EH (cell line): ENCODE results near the gene ANAPC7.
"Not testable (repeated sequence)": the region's sequence is repeated elsewhere in the genome, so short reads cannot be mapped to it uniquely, and the experiment has no call there.

Experiments used
- DNase-seq: peaks from one replicate; pipeline ENCODE4 v3.0.0-alpha.2; 2015; ENCODE audit warnings: low read depth

ANAPC7 gene

DNA sequence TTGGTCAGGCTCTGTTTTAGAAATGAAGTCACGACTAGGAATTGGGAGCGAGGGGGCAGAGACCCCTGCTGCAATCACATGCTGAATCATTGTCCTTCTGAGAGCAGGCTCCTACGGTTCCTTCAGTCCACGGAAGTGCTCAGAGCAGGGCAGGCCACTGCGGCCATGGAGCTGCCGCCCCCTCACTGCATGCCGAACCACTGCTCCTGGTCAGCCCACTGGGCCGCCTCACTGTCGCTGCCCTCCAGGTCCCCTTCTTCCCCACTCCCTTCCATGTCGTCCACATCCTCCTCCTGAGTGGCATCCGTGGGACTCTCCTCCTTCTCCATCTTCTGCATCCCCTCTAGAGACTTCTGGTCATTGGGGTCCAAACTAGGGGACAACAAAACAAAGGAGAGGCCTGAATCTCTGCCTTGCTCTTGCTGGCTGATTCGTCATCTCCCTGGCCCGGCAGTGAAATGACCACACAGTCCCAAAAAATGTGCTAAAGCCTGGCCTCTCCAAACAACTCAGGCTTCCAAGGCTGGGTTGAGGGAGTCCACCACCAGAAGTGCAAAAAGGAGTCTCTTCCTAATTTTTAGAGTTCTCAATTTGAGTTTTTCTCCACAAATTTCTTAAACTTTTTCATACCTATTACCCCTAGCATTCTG, 29.4 kb downstream of the ANAPC7 start:
- no peak for DNase-seq

DNA sequence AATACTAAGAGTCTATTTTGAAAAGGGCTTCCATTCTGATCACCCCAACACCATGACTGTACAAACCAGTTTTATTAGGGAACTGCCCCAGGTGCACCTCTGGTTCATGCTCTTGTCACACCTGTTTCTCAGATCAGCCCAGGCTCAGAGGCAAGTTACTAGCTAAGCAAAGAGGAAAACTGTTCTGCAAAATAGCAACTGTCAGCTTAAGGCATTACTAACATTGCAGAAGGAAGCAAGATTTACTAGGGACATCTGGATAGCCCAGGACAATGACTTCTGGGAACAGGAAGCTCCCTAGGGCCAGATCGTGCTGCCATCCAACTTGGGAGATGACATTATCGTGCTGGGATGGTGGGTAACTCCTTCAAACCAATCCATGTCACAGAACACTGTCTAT, 30.1 kb downstream of the ANAPC7 start:
- no peak for DNase-seq

DNA sequence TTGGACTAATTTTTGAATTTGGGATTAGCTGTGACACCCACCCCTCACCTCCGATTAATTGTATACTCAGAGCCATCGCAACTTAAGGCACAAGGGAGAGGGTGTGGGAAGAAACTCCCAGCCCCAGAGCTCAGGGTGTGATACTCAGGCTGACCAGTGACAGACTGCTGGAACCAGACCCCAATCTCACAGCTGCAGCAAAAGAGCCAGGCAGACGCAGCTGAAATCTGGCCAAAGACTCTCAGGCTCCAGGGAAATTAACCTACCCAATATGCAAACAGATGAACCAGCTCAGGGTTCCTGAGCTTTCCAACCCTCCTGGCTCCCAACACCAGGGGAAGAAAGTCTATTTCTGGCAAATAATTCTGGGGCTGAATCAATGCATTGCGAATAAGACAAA, 30.5 kb downstream of the ANAPC7 start:
- DNase-seq: no peak

- no peak for DNase-seq
Measured at GRCh38 chr12:110372056-110372425, 31.5 kb downstream of the ANAPC7 start.

GRCh38 chr12:110371408-110372055, 32.0 kb downstream of the ANAPC7 start:
- DNase-seq: no peak

DNA sequence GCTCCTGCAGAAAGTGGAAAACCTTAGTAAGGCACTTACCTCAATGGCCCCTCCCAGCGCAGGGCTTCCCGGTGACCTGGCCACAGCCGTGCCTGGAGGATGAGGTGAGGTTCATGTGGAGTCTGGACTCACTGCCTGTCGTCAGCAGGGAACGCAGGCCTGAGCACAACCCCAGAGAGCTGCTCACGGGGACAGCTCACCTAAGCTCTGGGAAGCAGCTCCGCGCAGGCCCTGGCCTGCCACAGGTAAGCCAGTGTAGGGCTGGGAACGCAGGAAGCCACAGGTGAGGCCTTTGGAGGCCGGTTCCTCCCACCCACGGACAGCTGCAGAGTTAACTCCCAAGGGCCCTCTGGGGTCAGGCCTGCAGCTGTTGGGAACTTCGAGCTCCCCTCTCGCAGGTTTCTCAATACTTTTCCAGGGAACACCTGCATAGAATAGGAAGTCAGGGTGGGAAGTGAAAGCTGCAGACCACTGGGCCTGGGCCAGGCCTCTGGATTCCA, 32.7 kb downstream of the ANAPC7 start:
- no peak for DNase-seq

GRCh38 chr12:110369992-110370391, 33.5 kb downstream of the ANAPC7 start:
- DNase-seq: no peak

DNA sequence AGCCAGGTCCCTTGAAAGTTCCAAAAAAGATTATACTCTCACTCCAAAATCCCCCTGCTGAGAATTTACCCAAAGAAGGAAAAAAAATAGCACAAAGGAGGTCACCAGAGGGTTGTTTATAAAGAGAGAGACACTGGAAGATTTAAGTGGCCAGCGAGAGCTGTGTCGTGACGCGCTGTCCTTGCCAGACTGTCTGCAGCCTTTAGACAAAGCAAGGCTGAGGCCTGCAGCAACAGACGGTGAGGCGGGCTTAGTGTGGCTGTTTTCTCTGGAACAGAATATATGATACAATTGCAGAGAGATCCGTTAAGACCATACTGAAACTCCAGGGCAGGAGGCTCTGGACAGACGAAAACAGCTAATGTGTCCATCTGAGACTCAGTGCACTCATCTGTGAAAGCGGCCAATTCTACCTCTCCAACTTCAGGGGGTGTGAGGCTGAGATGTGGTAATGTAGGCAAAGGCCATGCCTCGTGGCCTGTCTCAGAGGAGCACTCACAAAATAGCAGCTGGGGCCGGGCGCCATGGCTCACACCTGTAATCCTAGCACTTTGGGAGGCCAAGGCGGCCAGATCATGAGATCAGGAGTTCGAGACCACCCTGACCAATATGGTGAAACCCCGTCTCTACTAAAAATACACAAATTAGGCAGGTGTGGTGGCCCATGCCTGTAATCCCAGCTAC, 36.2 kb downstream of the ANAPC7 start:
- no peak for DNase-seq

- no peak for DNase-seq
Measured at GRCh38 chr12:110366321-110367142, 37.0 kb downstream of the ANAPC7 start.

DNA sequence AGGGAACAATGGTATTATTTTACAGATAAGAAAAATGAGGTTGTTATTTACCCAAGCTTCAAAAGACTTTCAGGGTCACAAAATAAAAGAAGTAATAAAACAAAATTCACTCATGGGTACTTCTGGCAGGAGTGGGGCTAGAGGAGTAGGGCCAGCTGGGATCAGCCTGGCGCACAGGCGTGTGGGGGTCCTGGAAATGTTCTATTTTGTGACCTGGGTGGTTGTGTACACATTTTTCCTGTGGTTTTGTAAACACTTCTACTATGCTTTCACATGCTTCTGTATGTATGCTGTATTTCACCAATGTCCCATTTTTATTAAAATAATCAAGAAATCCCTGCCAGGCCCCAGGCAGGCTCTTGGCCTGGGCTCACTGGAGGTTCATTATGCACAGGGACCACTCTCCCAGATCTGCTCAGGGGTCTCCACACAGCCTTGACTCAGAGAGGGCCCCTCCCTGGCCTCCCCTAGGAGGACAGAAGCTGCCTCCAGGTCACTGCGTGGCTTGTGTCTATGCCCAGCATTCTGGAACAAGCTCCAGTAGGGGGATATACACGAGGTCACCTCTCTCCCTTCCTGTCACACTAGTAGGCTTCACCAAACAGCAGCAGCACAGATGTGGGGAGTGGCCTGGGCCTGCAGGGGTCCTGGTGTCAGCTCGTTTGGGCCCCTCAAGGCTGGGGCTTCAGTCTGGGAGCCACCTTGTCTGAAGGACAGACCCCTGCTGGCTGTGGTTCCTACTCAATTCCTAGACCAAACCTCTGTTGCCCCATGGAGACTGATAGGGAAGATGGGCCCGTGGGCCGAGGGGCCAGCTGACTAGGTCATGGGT, 37.8 kb downstream of the ANAPC7 start:
- no peak for DNase-seq

DNA sequence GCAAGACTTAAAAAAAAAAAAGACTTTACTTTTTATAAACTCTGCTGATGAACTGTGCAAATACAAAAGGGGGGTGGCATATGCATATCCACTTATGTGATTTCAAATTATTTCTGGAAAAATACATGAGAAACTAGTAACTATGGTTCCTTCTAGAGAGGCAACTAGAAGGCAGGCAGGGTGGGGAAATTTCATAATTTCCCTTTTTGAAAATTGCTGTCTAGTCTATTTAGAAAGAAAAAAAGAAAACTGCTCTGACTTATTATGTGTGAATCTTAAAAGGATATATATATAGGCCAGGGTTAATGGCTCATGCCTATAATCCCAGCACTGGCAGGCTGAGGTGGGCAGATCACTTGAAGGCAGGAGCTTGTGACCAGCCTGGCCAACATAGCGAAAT, 42.3 kb downstream of the ANAPC7 start:
- no peak for DNase-seq

- DNase-seq: not testable (repeated sequence)
Measured at GRCh38 chr12:110358384-110359097, 45.0 kb downstream of the ANAPC7 start.

- DNase-seq: peak; percentile 59
Measured at GRCh38 chr12:110355073-110355472, 48.4 kb downstream of the ANAPC7 start.

DNA sequence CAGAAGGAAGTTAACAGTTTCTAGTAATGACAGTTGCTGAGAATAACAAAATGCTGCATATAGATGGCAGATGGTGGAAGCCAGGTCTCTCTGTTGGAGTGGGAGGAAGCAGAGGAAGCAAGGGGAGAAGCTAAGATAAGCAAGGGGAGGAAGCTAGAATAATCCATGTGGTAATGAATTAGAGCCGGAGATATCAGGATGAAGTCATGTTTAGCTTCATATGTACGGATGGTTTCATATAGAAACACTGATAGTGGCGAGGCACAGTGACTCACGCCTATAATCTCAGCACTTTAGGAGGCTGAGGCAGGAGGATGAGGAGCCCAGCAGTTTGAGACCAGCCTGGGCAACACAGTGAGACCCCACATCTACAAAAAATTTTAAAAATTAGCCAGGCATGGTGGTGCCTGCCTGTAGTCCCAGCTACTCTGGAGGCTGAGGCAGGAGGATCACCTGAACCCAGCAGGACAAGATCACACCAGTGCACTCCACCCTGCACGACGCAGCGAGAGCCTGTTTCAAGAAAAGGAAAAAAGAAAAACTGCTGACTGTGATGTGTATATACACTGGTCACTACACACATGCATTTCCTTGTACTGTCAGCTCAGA, 49.2 kb downstream of the ANAPC7 start:
- no peak for DNase-seq

- no peak for DNase-seq
Measured at GRCh38 chr12:110353211-110353965, 50.1 kb downstream of the ANAPC7 start.

DNA sequence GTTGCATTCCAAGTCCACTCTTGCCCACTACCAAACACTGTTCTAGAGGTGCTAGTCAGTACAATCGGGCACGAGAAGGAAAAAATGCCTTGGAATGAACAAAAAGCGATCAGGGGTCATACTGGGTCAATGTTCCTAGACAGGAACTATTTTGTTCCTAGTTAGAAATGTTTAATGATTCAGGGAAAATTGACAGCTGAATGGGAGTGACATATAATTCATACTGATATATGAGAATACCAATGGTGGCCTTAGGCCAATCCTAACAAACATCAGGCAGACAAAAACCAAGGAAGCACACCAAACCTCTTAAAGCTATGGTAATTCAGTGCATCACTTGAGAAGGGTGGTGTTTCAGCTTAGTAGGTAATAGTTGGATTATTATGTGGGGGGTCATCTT, 51.1 kb downstream of the ANAPC7 start:
- no peak for DNase-seq

- no peak for DNase-seq
Measured at GRCh38 chr12:110351119-110351518, 52.4 kb downstream of the ANAPC7 start.

DNA sequence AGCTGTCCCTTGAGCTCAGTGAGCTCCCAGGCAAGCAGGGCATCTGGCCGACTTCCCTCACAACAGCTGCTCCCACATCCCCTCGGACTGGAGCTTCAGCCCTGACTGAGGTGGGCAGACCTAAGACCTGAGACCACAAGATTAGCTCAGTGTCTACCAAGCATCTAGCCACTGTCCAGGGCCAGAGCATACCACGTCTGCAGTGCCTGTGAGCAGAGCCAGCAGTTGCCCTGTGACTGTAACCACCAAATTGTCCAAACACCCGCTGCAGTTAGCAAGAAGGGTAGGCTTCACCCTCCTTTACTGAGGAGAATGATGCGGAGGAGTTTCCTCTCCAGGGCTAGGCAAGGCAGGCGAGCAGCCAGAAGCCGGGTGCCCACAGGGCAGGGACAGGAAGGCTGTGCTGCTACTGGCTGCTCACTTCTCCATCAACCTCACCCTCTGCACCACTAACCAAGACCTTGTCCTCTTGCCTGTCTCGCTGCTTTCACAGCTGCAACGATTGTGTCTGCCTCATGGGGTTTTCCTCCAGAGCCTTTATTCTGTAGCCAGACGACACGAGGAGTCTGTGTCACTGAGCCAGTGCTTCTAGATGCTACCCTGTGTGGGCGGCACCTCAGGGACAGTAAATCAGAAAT, 53.9 kb downstream of the ANAPC7 start:
- DNase-seq: no peak

- DNase-seq: no peak
Measured at GRCh38 chr12:110349096-110349495, 54.4 kb downstream of the ANAPC7 start.
